DLD1 (cell line): ENCODE measurements around the gene NOL7.

Experiments
- in situ Hi-C: cut with HindIII; loops from 2 replicates; pipeline ENCODE4 v1.10.0; 2017; ENCODE audit warnings: low sequenced_read_pairs

NOL7 gene

DNA sequence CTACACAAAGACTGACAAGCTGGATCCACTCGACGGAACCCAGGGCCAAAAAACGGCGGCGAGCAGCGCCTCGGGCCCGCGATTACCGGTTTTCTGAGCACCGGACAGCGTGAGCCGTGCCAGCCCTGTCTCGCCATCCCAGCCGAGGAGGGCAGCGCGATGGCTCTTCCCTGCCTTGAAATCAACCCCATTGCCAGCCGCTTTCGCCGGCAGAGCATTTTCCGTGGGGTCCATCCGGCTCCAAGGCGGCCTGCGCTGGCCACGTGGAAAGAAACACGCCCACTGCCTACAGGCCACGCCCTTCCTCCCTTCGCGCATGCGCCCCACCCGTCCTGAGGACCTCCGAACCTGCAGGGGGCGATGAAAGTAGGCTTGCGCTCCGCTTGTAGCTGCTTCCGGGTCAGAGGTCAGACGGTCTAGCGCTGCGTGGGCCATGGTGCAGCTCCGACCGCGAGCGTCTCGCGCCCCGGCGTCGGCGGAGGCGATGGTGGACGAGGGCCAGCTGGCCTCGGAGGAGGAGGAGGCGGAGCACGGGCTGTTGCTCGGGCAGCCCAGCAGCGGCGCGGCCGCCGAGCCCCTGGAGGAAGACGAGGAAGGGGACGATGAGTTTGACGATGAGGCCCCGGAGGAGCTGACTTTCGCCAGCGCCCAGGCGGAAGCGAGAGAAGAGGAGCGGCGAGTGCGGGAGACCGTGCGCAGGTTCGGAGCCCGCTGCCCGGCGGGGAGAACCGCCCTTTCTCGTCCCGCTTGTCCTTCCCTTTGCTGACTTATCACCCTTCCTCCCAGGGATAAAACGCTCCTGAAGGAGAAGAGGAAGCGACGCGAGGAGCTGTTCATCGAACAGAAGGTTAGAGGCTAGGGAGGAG, at the start of gene NOL7:
NOL7 (plus strand) TSS at position 410 of the 866 bp plus-strand sequence; CDS start at position 434, 24 bp downstream.
- in situ Hi-C loops, result no loop called here

DNA sequence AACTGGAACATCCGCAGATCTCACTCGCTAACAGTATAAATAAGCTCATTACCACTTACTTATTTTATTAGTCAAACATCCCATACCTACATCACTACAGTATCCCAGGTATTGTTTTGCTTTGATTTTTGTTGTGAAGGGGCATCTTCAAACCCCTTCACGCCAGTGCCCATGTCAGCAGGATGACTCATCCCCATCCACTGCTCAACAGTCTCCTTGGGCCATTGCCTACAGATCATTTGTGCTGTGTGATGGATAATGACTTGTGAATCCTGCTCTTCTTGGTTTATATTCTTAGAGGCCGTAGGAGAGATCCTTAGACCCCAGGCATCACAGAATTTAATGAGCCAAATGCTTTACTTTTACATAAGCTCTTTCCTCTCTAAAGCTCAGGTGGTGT, 49.2 kb upstream of the NOL7 start:
- in situ Hi-C loops, result no loop called here

DNA sequence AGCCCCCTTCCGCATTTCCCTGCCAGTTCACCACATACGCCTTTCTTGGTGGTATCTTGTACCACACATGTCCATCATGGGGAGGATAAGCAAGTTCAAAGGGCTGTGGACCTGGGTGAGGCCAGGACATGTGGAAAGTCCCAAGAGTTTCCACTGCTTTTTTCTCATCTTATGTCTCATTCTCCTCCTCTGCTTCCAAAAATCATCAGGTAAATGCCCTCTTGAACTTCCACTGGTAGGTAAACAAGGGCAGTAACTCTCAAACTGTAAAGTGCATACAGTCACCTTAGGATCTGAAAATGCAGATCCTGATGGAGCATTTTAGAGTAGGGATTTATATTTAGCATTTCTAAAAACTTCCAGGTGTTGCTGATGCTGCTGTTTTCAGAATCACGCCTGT, 48.6 kb upstream of the NOL7 start:
- in situ Hi-C loops, result no loop called here

DNA sequence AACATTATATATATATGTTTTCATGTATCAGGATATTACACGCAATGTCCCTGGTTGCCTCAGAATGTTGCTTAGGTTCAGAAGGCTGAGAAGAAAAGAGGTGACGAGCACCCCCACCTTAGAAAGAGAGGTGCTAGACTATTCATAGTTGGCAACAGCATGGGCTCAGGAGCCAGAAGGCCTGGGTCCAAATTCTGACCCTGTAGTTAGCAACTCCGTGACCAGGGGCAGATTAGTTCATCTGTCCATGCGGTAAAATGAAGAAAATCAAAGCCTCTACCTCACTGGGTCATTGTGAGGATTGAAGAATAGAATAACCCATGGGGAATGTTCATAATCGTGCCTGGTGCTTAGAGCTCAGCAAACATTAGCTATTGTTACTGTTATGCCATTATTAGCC, 46.2 kb upstream of the NOL7 start:
- in situ Hi-C loops, result no loop called here

DNA sequence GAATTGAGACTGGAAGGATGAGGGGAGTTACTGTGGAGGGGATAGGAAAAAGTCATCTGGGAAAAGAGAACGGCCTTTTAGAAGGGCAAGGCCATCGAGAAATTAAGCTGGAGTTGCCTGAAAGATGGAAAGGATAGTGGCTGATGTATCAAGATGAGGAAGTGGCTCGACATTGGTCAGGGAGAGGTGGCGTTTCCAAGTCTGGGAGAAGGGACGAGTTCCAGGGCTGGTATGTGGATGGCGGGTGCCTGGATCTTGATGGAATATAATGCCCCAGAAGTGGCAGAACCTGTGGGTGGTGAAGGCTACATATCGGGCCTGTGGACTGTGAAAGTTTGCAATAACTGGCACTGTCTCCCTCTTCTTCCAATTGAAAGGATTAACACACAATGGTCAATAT, 42.9 kb upstream of the NOL7 start:
- in situ Hi-C loops, result no loop called here

DNA sequence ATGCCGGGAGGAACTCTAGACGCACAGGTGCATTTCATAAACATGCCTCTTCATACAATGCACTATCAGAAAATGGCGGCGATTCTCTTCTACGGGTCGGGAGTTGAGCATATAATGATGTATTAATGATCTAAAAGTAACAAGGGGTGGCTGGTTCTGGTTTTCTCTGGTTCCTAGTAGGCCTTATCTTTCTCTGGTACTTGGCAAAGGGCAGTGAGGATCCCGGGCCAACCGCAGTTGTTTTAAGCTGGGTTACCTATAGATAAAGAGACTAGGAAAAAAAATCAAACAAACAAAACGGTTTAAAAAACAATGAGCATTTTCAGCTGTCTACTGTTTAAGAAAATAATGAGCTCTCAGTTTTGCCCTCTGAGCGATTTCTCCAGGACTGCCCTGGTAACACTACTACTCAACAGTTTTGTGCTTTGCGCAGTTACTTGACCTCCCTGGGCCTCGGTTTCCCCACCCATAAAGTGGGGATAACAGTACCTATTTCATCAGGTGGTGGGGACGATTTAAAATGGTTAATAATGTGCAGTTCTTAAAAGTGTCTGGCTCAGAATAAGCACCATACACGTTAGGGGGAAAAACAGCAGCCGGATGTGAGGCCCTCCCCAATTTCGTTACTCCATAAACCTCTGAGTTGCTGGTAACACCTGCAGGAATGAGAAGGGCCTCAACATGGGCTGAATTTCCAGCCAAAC, 42.0 kb upstream of the NOL7 start:
- in situ Hi-C loops, result no loop called here

DNA sequence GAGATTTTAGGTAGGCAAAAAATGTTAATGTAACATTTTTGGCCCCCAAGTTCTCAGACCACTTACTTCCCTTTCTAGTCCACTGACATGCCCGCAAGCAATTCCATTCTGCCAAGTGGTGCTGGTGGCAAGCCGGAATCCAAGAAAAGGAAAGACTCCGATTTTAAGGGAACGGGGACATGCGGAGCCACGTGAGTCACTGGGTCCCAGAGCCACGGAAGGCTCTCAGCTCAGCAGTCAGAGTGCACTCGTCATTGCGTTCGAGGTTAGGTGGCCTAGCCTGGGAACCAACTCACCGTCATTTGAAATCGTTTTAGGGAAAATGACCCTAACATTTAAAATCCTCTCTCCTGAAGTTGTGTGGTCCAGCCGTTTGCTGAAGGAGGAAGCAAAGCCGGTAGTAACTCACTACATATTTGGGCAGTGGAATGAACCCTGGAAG, 41.4 kb upstream of the NOL7 start:
- in situ Hi-C loops, result no loop called here

DNA sequence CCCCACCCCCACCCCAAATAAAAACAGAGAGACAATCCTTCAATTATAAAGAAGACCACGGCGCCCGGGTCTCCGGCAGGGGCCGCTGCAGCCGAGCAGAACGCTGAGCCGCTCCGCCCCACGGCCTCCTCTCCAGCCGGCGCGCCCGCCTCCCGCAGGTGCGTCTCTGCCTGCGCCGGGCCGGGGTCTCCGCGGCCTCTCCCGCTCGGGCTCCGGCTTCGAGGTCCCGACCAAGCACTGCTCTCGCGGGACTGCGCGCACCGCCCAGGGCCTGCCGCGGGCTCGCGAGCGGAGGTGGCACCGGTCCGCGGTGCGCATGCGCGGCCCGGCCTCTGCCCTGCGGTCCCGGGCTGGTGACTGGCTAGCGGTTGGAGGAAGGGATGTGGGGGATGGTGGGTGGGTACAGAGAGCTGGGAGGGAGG, 41.0 kb upstream of the NOL7 start:
- in situ Hi-C loops, result no loop called here

DNA sequence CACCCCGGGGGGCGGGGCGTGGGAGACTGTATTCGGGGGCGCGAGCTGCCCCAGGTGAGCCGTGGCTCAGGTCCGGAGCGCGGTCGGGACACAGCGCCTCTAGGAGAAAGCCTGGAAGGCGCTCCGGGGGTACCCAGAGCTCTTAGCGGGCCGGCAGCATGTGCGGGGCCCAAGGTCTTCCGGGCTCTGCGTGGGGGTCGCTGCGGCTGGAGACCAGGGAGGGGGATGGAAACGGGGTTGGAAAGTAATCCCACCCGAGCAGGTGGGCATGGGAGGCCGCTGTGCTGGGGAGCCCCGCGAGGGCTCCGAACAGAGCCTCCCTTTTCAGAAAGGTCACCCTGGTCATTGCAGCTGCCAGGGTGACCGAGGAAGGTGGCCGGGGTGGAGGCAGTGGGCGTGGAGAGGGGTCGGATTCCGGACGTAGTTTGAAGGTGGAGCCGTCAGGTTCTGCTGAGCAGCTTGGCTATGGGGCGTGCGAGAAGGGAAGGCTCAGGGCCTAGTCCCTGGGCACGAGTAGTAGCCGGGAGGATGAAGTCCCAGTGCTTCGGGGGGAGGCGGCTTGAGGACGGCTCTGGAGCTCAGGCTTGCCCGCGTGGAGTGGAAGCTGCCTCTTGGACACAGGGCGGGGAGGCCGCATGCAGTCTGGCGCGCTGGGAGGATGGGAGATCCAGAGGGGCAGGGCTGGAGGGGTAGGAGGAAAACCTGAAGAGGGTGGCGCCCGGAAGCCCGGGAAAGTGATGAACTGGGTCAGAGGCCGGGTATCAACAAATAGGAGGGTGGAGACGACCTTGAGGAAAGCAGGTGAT, 40.4 kb upstream of the NOL7 start, which contains the start of gene SIRT5:
SIRT5 (plus strand) TSS at position 31 of the 806 bp plus-strand sequence. CDS start 9,510 bp downstream, outside the sequence.
- in situ Hi-C loops, result no loop called here

DNA sequence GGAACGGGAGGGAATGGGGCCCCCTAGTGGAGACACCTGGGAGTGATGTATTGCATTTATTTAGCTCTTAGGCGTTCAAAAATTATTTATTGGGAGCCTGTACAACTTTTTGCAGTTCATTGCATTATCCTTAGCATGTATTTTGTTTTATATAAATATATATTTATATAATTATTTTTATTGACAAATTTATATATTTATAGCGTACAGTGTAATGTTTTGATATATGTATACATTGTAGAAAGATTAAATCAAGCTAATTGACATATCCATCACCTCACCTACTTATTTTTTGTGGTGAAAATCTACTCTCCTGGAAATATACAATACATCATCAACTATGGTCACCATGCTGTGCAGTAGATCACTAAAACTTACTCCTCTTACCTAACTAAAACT, 39.8 kb upstream of the NOL7 start:
- in situ Hi-C loops, result no loop called here

DNA sequence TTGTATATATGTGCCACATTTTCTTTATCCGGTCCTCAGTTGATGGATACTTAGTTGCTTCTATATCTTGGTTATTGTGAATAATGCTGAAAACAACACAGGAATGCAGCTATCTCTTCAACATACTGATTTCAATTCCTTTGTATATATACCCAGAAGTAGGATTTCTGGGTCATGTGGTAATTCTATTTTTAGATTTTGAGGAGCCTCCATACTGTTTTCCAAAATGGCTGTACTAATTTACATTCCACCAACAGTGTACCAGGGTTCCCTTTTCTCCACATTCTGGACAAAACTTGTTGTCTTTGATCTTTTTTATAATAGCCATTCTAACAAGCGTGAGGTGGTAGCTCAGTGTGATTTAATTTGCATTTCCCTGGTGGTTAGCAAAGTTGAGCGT, 39.1 kb upstream of the NOL7 start:
- in situ Hi-C loops, result no loop called here

DNA sequence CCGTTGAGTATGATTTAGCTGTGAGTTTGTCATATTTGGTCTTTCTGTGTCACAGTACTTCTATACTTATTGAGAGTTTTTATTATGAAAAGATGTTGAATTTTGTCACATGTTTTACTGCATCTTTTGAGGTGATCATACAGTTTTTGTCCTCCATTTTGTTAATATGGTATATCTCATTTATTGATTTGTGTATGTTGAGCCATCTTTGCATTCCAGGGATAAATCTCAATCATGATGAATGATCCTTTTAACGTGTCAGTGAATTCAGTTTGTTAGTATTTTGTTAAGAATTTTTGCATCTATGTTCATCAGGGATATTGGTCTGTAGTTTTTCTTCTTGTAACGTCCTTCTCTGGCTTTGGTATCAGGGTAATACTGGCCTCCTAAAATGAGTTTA, 37.2 kb upstream of the NOL7 start:
- in situ Hi-C loops, result no loop called here

DNA sequence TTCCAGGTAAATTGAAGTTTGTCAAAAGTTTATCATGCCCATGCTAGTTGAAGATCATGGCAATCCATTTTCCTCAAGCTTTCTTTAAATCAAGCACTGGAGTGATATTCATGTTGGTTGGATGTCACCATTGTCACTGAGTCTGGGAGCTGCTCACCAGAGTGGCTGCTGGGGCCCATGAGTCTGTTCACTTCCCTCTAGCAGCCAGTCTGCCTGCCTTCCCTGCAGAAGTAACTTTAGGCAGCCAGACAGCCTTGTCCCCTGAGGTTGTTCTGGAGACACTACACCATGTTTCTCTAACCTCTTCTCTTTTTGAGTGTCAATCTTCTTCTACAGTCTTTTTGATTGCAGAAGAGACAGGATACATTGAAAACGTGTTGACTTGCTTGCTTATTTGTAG, 35.2 kb upstream of the NOL7 start:
- in situ Hi-C loops, result no loop called here

DNA sequence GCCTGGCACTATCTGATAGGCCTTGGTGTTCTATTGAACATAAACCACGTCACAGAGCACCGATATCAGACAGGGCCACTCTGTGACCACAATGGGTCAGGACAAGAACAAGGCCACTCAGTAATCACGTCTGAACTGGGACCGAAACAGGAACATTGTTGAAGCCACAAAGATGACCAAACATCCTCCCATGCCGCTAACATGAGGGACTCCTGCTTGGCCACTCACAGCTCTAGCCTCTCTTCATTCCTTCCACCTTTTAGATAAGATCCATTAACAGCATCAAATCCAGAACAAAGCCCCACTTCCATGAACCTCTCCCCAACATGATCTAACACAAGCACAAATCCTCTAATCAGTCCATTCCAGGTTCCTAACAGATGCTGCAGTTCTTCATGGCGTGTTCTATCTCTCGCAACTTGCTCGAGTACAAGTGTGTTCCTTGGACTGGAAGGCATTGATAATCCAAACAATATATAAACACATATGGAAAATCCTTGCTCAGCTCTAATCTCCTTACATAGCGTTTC, 33.4 kb upstream of the NOL7 start:
- in situ Hi-C loops, result no loop called here

DNA sequence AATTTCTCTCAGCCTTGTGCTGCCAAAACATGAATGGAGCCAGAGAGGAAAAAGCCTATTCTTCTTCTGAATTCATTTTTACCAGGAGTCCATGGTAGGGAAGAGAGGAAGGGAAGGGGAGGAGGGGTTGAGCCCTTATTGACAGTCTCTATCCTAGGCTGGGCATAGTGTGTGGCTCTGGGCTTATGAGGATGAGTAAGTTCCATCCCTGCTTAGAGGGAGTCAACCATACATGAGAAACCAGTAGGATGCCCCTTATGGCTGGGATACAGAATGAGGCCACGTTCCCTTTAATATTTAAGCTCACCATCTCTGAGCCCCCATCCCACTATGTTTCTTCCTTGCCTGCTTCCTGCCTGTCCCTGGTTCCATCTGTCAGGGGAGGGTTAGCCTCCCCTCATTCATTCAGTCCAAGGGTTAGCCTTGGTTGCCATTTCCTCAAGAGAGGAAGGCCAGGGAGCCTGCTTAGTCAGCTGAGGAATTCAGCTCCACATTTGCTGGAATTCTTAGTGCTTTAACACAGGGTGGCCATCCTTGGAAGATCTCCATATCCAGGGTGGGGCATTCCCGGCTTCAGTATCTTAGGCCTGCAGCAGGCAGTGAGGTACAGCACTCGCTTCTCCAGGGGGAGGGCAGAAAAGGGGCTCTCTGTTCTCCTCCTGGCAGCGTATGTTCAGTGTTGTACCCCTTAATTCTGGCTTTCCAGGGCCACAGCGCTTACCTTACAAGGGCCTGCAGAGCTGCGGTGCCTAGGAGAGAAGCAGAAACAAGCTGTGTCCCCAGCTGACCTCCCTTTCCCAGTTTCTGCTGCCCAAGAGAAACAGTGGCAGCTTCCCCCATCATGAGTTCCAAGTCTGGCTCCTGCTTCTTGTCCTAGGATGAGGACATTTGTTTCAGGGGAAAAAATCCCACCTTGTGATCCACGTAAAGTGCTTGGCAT, 28.3 kb upstream of the NOL7 start:
- in situ Hi-C loops, result no loop called here

DNA sequence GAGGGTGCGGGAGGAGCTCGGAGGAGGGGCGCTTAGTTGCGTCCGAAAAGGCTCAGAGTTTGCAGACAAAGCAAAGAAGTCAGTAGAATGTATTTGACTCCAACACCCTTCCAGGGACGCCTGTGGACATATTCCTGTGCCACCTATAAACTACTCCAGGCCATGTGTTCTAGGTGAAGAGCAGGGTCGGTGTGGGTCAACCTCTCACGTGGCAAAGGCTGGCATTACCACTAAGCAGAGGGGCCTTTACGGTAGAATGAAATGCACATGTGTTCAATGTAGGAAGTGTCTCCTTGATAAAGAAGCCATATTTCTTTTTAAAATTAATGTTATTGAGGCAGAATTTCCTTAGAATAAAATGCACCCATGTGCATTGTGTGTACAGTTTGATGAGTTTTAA, 25.3 kb upstream of the NOL7 start:
- in situ Hi-C loops, result no loop called here

DNA sequence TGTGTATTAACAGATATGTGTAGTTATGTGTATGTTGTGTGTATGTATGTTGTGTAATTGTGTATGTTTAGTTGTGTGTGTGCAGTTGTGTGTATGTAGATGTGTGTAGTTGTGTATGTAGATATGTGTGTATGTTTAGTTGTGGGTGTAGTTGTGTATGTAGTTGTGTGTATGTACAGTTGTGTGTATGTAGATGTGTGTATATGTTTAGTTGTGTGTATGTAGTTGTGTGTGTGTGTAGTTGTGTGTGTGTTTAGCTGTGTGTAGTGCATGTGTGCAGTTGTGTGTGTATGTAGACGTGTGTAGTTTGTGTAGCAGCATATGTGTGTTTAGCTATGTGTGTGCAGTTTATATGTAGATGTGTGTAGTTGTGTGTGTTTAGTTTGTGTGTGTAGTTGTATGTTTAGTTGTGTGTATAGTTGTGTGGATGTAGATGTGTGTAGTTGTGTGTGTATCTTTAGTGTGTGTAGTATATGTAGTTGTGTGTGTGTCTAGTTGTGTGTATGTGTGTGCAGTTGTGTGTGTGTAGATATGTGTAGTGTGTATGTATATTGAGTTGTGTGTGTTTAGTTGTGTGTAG, 24.5 kb upstream of the NOL7 start:
- in situ Hi-C loops, result no loop called here

DNA sequence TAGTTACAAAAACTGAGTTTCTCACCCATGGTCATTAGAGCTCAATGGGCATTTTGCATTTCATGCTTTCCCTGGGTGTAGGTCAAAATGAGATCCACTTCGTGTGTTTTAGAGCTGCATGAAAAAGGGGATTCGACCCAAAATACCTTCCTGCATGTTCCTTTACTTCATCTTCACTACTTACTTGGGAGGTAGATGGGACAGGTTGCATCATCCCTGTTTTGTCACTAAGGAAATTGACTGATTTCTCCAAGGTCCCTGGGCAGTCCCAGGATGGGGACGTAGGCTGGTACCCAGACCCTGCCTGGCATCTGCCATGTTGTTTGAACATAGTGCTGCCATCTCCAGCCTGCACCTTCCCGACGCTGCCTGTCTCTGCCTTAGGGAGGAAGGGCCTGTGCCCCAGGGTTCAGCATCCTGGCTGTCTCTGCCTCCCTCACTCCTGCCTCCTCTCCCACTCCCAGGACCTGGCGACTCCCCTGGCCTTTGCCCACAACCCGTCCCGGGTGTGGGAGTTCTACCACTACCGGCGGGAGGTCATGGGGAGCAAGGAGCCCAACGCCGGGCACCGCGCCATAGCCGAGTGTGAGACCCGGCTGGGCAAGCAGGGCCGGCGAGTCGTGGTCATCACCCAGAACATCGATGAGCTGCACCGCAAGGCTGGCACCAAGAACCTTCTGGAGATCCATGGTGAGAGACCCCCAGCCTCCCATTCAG, 23.8 kb upstream of the NOL7 start:
- in situ Hi-C loops, result no loop called here

DNA sequence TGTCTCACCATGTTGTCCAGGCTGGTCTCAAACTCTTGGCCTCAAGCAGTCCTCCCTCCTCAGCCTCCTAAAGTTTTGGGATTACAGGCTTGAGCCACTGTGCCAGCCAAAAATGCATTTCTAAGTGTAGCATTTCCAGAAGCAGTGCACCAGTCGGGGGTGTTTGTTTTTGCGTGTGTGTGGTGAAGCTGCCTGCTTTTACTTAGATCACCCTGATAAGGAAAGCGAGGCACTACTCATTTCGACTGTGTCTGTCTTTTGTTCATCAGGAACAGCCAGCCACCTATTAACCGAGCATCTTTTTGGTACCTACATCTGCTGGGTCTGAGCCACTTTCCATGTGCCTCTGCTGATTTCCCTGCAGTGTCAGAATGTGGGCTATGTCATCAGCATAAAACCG, 22.0 kb upstream of the NOL7 start:
- in situ Hi-C loops, result no loop called here
